Glomerular visceral epithelial cell (primary cell): ENCODE measurements around the gene DNAJC18.

Source experiments
- DNase-seq: peaks from one replicate; pipeline ENCODE4 v3.0.0-alpha.2; 2016; ENCODE audit errors: extremely low spot score

The DNAJC18 gene

DNA sequence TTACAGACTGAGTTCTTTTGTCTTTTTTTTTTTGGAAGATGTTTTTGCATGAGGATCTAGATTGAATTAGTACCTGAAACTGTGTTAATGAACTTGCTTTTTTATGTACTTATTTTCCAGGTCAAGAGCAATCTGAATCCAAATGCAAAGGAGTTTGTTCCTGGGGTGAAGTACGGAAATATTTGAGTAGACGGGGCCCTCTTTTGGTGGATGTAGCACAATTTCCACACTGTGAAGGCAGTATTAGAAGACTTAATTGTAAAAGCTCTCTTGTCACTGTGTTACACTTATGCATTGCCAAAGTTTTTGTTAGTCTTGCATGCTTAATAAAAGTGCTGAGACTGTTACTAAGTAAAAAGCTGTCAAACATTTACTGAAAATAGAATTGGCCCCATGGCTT, 70.7 kb downstream of the DNAJC18 start:
- no peak for DNase-seq

DNA sequence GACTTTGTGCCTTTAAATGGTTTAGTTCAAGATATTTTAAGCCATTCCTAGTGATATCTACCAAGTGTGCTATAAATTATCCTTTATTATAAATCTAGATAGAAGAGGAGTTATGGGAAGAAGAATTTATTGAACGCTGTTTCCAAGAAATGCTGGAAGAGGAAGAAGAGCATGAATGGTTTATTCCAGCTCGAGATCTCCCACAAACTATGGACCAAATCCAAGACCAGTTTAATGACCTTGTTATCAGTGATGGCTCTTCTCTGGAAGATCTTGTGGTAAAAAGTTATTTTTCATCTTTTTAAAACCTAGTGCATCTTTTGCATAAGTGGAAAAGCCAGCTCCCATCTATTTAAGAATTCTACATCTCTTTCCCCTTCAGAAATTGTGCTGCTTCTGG, 74.9 kb downstream of the DNAJC18 start:
- no peak for DNase-seq

DNA sequence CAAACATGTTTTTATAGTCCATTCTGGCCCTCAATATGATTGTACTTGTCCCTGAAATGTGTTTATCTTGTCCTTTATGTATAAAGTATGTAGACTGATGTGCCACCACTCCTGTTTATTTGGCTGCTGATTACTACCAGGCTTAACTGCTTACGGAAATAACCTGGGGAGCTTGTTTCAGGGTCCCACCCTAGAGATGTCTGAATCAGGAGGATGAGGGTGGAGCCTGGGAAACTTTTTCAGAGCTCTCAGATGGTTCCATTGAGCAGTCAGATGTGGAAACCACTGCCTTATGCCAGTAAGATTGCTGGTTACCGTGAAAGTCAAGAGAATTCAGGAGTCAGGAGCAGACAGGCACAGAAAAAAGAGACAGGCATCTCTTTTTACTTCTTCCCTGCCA, 75.4 kb downstream of the DNAJC18 start:
- no peak for DNase-seq

DNA sequence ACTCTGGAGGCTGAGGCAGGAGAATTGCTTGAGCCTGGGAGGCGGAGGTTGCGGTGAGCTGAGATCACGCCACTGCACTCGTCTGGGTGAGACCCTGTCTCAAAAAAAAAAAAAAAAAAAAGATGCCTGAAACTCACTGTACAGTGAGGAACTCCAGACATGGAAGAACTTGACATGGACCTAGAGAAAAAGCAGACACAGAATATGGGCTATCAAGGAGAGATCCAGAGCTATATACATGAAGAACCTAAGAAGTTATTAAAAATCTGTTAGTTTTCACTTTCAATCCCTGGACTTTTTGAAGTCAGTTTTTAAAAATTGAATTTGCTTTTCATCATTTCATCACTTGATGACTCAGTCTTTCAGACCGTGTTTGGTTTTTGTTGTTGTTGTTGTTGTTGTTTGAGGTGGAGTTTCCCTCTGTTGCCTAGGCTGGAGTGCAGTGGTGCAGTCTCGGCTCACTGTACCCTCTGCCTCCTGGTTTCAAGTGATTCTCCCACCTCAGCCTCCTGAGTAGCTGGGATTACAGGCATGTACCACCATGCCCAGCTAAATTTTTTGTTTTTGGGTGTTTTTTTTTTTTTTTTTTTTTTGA, 77.4 kb downstream of the DNAJC18 start:
- no peak for DNase-seq

- no peak for DNase-seq
These were observed 78.9 kb downstream of the DNAJC18 start for GRCh38 chr5:139360384-139360783.
